Measurements from ENCODE around the gene TPO.
"Not testable (repeated sequence)": the region's sequence is repeated elsewhere in the genome, so short reads cannot be mapped to it uniquely, and the experiment has no call there.

Gene TPO

DNA sequence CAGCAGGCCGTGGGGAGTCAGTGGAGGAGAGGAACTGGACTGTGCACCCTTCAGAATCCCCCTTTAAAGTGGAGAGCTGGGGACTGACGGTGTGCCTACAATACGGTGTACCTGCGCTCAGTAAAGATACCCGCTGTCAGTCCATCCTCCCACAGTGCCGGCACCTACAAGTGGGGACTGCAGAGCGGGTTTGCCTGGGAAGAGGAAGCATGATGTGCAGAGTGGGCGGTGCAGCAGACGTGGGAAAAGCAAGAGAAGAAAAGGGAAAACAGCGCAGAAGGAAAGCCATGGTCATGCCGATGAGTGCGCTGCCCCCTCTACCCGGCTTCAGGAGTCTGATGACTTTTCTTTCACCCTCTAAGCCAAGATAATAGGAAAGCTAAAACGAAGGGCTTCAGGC, 148.0 kb downstream of the TPO start:
- H3K36me3 Mint-ChIP-seq (ENCODE audit: insufficient read depth) = no peaks in the 10 kb centered on the region
- no peaks in the 10 kb centered on the region for H3K27me3 Mint-ChIP-seq
- H3K4me3 Mint-ChIP-seq = no peak overlapping the region
- ATAC-seq (replicated peaks) (no peak), DNase-seq (no peak)
- H3K9me3 Mint-ChIP-seq = peaks cover 2 to 3% of the 10 kb centered on the region in 2 donors
- no peak overlapping the region for H3K27ac Mint-ChIP-seq
- H3K4me1 Mint-ChIP-seq (ENCODE audit: low read depth in 2 of 2) = peaks cover 0 to 6% of the 10 kb centered on the region in 2 donors

DNA sequence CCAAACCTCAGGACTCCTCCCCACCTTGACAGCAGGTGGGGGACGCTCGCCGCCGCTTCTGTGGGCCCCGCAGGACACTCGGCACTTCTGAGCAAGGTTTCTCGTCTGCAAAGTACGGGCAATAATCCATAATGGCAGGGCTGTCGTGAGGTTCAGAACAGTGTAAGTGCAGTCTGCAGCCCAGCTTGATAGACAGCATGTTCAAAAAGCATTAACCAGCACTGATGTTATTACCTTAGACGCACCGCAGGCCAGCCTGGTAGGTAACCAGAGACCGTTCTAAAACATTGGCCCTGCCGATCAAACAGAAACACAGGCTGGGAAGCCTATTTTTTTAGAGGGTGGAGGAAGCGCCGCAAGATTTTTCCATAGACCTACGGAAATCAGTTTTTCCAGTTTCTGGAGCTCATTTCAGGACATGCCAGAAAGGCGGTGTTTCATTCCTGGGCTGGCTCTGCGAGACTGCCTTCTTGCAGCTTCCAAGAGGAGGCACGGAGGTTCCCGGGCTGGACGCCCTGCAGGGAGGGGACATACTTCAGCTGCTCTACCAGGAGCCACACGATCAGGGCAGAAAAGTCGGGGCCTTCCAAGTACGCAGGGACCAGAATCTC, 148.7 kb downstream of the TPO start:
- peaks cover 6 to 9% of the 10 kb centered on the region in 2 donors for H3K9me3 Mint-ChIP-seq
- H3K27ac Mint-ChIP-seq = no peak overlapping the region
- ATAC-seq (replicated peaks) (no peak), DNase-seq (no peak)
- no peaks in the 10 kb centered on the region for H3K27me3 Mint-ChIP-seq
- peaks cover 0 to 6% of the 10 kb centered on the region in 2 donors for H3K4me1 Mint-ChIP-seq (ENCODE audit: low read depth in 2 of 2)
- H3K4me3 Mint-ChIP-seq = no peak overlapping the region
- H3K36me3 Mint-ChIP-seq (ENCODE audit: insufficient read depth) = no peaks in the 10 kb centered on the region

DNA sequence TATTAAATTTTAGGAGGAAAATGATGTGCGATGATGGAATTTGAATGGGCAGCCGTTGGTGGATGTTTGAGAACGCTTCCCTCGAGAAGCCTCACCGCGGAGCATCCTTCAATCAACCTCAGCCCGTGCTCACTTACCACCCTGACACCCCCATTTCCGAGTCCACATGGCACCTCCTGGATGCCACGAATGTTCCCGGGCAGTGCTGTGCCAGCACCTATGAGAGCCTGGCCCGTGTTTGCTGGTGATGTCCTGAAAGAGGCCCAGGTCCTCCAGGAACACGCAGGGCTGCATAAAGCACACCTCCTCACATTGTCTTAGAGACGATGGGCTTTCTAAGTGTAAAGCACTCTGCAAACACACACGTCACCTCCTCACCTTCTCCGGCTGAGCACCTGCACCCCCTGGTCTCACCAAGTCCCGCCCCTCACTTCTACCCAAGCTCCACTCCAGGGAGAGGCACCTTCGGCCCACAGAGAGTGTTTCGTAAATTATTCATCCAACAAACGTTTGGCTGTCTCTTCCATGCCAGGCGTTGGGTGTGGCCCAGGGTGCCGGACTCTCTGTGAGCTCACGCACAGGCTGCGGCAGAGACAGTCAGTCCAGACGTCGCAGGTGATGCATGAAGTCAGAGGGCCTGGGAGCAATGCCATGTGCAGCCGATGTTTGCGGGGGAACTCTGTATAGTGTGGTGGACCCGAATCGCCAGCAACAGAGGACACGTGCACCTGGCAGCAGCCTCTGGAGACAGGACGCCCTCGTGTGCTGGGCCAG, 150.0 kb downstream of the TPO start:
- DNase-seq = no peak
- Mint-ChIP-seq H3K4me1 (ENCODE audit: low read depth in 2 of 2) (peaks cover 0 to 6% of the 10 kb centered on the region in 2 donors), H3K27me3 (no peaks in the 10 kb centered on the region), H3K4me3 (no peak overlapping the region), H3K9me3 (peaks cover 9 to 14% of the 10 kb centered on the region in 2 donors), H3K36me3 (ENCODE audit: insufficient read depth) (no peaks in the 10 kb centered on the region), H3K27ac (no peak overlapping the region)
- ATAC-seq (replicated peaks) = no peak

DNA sequence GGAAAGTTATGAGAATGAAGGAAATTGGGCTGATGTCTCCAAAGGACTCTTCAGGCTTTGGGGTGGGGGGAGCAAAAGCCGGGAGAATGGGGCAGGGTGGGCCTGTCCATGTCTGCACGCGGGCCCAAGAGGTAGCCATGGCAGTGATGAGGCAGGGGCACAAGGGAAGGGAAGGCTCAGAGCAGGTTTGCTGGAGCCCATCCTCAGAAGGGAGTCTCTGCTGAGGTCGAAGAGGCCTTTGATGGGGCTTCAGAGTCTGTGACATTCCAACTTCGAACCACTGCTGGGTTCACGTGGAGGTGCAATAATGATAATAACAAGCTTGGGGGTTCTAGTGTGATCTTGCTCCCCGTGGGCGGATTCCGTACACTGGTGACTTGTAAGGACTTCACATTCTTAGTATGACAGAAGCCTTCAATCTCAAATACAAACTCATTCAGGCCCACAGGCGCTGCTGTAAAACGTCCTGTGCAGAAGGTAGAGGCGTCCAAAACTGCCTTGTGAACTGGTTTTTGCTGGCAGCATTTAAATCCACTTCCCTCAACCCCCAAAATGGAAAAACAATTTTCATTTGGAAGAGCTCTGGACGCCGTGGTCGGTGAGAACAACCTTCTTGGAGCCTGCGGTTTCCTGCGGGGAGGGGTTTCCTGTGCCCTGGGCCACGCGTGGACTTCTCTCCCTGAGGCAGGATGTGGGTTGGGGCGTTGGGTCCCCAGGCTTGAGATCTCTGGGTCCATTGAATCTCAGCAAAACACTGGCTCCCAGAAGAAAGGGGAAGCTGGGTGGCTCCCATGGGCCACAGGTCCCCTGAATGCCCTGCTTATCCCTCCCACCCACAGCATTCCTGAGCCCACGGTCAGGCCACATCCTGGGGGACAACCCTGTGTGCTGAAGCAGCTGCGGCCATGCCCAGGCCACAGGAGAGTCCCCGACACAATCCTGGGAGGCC, 151.0 kb downstream of the TPO start:
- ATAC-seq (replicated peaks) (no peak), DNase-seq (no peak)
- Mint-ChIP-seq H3K27me3 (no peaks in the 10 kb centered on the region), H3K36me3 (ENCODE audit: insufficient read depth) (no peaks in the 10 kb centered on the region), H3K9me3 (peaks cover 9 to 14% of the 10 kb centered on the region in 2 donors), H3K27ac (no peak overlapping the region), H3K4me1 (ENCODE audit: low read depth in 2 of 2) (peaks cover 0 to 6% of the 10 kb centered on the region in 2 donors), H3K4me3 (no peak overlapping the region)

DNA sequence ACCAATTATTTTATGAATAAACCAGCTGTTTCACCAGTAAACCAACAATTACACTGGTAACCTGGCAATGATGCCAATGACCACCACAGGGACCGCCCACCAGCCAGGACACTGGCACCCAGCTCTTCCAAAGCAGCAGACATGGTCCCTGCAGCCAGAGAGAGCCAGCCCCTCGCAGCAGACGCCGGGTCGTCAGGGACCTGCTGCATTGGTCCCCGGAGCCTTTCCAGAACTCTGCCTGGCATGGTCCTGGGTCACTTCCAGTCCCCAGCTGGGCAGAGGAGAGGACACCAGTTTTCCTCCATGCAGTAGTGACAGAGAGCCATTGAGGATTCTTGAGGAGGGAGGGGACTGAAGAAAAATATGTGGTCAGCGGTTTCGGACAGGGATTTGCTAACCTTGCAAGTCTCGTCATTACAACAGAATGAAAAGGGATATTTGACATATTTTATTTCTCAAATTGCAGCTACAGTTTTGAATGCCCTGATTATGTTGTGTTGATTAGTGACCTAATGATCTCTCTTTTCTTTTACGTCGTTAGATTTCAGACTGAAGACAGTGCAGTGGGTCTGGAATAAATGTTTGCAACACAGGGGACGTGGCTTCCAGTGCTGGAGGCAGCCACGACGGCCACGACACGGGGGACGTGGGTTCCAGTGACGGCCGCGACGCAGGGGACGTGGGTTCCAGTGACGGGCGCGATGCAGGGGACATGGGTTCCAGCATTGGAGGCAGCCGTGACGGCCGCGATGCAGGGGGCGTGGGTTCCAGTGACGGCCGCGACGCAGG, 154.5 kb downstream of the TPO start:
- peaks cover 9 to 14% of the 10 kb centered on the region in 2 donors for H3K9me3 Mint-ChIP-seq
- peaks cover 0 to 7% of the 10 kb centered on the region in 2 donors for H3K27me3 Mint-ChIP-seq
- no peak overlapping the region for H3K4me3 Mint-ChIP-seq
- no peak overlapping the region for H3K27ac Mint-ChIP-seq
- peaks cover 0 to 6% of the 10 kb centered on the region in 2 donors for H3K4me1 Mint-ChIP-seq (ENCODE audit: low read depth in 2 of 2)
- no peak for DNase-seq
- no peak for ATAC-seq (replicated peaks)
- H3K36me3 Mint-ChIP-seq (ENCODE audit: insufficient read depth) = no peaks in the 10 kb centered on the region

DNA sequence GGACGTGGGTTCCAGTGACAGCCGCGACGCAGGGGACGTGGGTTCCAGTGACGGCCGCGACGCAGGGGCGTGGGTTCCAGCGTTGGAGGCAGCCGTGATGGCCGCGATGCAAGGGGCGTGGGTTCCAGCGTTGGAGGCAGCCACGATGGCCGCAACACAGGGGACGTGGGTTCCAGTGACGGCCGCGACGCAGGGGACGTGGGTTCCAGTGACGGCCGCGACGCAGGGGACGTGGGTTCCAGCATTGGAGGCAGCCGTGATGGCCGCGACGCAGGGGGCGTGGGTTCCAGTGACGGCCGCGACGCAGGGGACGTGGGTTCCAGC, 155.0 kb downstream of the TPO start:
- not testable (repeated sequence) for DNase-seq; H3K36me3 Mint-ChIP-seq (ENCODE audit: insufficient read depth); H3K4me3 Mint-ChIP-seq; H3K27ac Mint-ChIP-seq; H3K4me1 Mint-ChIP-seq (ENCODE audit: low read depth in 2 of 2); ATAC-seq (replicated peaks)
- peaks cover 0 to 13% of the 10 kb centered on the region in 2 donors for H3K27me3 Mint-ChIP-seq
- peaks cover 9 to 14% of the 10 kb centered on the region in 2 donors for H3K9me3 Mint-ChIP-seq

DNA sequence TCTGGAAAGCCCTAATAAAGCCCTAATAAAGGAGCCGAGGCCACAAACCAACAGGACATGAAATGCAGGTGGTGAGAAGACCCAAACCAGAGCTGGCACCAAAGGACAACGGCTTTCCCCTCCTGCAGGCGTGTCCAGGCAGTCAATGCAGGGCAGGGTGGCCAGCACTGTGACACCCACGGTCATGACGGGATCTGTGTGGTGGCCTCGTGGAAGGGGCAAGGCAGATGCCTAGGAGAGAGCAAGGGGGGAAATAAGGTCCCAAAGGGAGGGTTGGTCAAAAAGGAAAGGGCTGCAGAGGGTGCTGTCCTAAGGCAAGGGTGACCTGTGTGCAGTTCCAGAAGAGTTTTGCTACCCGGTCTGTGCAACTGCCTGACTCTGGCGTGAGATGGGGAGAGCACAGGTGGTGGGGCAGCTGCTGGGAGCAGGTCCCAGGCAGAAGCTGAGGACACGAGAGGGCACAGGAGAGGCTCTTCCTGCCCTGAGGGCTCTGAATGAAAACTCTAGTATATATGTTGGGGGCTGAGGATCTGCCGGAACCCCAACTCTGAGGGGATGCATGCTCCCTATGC, 156.7 kb downstream of the TPO start:
- no peak overlapping the region for H3K27ac Mint-ChIP-seq
- no peak for DNase-seq
- no peaks in the 10 kb centered on the region for H3K36me3 Mint-ChIP-seq (ENCODE audit: insufficient read depth)
- peaks cover 0 to 26% of the 10 kb centered on the region in 2 donors for H3K27me3 Mint-ChIP-seq
- H3K4me1 Mint-ChIP-seq (ENCODE audit: low read depth in 2 of 2) = peaks cover 0 to 2% of the 10 kb centered on the region in 2 donors
- no peak overlapping the region for H3K4me3 Mint-ChIP-seq
- peaks cover 9 to 14% of the 10 kb centered on the region in 2 donors for H3K9me3 Mint-ChIP-seq
- ATAC-seq (replicated peaks) = no peak

DNA sequence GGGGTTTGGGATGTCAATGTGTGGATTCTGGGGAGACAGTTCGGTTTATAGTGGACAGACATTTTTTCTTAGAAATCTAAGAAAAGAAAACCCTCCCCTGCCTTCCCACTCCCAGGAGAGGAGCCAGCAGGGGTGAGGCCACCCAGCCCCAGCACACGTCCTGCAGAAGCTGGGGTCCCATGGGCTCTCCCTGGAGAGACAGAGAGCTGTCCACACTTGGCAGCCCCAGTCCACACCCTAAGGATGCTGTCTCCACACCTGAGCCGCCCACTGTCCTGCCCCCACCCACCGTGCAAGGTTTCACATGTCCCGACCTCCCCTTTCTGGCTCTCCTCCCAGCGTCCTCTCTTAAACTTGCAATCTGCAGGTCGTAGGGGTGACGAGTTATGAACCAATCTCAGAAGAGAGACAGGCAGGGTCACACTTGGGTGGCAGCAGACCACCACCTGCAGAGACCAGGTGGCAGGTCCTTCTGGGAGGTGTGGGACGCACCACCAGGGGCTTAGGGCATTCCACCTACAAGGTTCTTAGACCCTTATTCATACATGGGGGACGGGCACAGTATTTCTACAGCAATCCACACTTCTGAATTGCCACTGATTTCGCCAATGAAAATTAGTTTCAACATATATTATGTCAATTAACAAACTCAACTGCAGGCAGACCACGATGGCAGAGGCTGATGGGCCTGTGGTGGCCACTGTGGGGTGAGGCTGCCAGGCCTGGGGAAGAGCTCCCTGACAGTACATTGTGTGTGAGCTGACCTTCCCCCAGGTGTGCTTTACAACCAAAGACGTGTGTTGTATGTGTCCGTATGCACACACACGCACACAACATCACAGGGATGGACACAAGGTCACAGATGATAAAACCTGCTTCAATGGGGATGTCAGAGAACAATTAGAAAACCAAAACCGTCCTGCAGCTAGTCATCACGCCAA, 158.5 kb downstream of the TPO start:
- Mint-ChIP-seq H3K4me3 (no peak overlapping the region), H3K27me3 (peaks cover 0 to 26% of the 10 kb centered on the region in 2 donors), H3K27ac (no peak overlapping the region), H3K36me3 (ENCODE audit: insufficient read depth) (no peaks in the 10 kb centered on the region), H3K4me1 (ENCODE audit: low read depth in 2 of 2) (no peaks in the 10 kb centered on the region), H3K9me3 (peaks cover 5 to 7% of the 10 kb centered on the region in 2 donors)
- ATAC-seq (replicated peaks) = no peak
- DNase-seq = no peak

DNA sequence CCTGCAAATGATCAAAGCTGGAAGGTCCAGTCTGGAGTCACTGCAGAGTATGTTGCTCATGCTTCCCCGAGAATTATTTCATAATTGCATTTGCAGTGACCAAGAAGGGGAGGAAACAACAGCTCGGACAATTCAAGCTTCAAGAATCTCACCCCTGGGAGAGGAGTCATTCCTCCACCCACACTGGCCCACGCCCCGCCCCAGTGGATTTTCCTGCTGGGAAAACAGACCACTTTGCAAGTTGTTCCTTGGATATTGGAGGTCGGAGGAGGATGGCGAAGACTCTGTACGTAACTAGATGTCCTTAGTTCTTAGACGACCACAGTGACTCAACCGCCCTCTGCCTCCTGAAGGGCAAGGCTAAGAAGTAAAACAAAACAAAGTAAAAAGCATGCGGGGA, 159.4 kb downstream of the TPO start:
- no peaks in the 10 kb centered on the region for H3K9me3 Mint-ChIP-seq
- H3K4me3 Mint-ChIP-seq = no peak overlapping the region
- no peak overlapping the region for H3K27ac Mint-ChIP-seq
- no peaks in the 10 kb centered on the region for H3K36me3 Mint-ChIP-seq (ENCODE audit: insufficient read depth)
- no peak for ATAC-seq (replicated peaks)
- peaks cover 0 to 26% of the 10 kb centered on the region in 2 donors for H3K27me3 Mint-ChIP-seq
- H3K4me1 Mint-ChIP-seq (ENCODE audit: low read depth in 2 of 2) = no peaks in the 10 kb centered on the region
- no peak for DNase-seq

DNA sequence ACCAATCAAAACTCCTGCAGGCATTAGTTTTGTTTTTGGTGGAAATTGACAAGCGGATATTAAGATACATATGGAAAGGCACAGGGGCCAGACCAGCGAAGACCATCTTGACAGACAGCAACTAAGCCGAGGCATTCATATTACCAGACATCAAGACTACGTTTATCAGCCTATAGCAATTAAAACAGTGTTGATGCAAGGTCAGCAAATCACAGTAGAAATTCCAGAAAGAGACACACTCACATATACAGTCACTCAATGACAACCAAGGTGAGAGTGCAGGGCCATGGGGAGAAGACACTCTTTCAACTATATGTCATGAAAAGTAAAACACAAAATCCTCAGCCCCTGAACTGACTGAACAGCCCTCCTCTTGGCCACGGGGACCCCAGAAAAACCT, 164.6 kb downstream of the TPO start:
- no peak overlapping the region for H3K4me3 Mint-ChIP-seq
- peaks cover 3 to 8% of the 10 kb centered on the region in 2 donors for H3K9me3 Mint-ChIP-seq
- H3K27me3 Mint-ChIP-seq = peaks cover 7 to 27% of the 10 kb centered on the region in 2 donors
- DNase-seq (no peak), ATAC-seq (replicated peaks) (no peak)
- H3K4me1 Mint-ChIP-seq (ENCODE audit: low read depth in 2 of 2) = no peaks in the 10 kb centered on the region
- no peaks in the 10 kb centered on the region for H3K36me3 Mint-ChIP-seq (ENCODE audit: insufficient read depth)
- H3K27ac Mint-ChIP-seq = no peak overlapping the region

DNA sequence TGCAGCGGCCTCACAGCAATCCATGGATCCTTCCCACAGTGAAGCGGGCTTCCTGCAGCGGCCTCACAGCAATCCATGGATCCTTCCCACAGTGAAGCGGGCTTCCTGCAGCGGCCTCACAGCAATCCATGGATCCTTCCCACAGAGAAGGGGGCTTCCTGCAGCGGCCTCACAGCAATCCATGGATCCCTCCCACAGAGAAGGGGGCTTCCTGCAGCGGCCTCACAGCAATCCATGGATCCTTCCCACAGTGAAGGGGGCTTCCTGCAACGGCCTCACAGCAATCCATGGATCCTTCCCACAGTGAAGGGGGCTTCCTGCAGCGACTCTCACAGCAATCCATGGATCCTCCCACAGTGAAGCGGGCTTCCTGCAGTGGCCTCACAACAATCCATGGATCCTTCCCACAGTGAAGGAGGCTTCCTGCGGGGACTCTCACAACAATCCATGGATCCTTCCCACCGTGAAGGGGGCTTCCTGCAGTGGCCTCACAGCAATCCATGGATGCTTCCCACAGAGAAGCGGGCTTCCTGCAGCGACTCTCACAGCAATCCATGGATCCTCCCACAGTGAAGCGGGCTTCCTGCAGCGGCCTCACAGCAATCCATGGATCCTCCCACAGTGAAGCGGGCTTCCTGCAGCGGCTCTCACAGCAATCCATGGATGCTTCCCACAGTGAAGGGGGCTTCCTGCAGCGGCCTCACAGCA, 168.1 kb downstream of the TPO start:
- DNase-seq; H3K27ac Mint-ChIP-seq; H3K9me3 Mint-ChIP-seq; H3K36me3 Mint-ChIP-seq (ENCODE audit: insufficient read depth); H3K4me1 Mint-ChIP-seq (ENCODE audit: low read depth in 2 of 2); H3K27me3 Mint-ChIP-seq; ATAC-seq (replicated peaks); H3K4me3 Mint-ChIP-seq: not testable (repeated sequence)
